Measurements from ENCODE around the gene FAM13A. TPM values are rescaled to one million over a fixed set of nuclear protein-coding genes. Genes with fewer than 3 reads are reported as not detected.

FAM13A gene
- total RNA-seq, 2 donors from 2014 or later, result 20.7 to 35.2 TPM

Other genes with a start within 250 kb of the FAM13A start
- gene TIGD2, start 54.3 kb upstream of the FAM13A start, total RNA-seq, result 1 to 10 TPM; 2.1 to 2.8 TPM

Data from posterior vena cava (tissue), 2 donors.